GM23248 (cell line): Measurements from ENCODE around the gene ST3GAL3.

Experiments used
- EZH2 ChIP-seq: fragments of 200-600 bp; sonication (generic); IDR thresholded peaks from 2 replicates; pipeline ENCODE4 v1.6.1; 2018; ENCODE audit warnings: antibody characterized with exemption, mild to moderate bottlenecking; ENCODE audit not compliant: insufficient read depth, poor library complexity, severe bottlenecking
- EZH2phosphoT487 ChIP-seq: fragments of 200-600 bp; sonication (generic); IDR thresholded peaks from 2 replicates; pipeline ENCODE4 v1.6.1; 2018; ENCODE audit warnings: antibody characterized with exemption, moderate library complexity, mild to moderate bottlenecking, low read depth; ENCODE audit not compliant: insufficient read depth

- TF ChIP-seq EZH2 (no peak), EZH2phosphoT487 (no peak)
Observed at GRCh38 chr1:43931711-43932660, 224.7 kb downstream of the ST3GAL3 start.
